NCI-H82 treated with DMSO at 0.1 percent for 48 hours (cell line): ENCODE measurements around the gene PCCA.
A peak's percentile ranks its signal among the peaks of the same experiment; 100 is the strongest.
"Not testable (repeated sequence)": the region's sequence is repeated elsewhere in the genome, so short reads cannot be mapped to it uniquely, and the experiment has no call there.

Experiments used
- DNase-seq: peaks from one replicate; lab custom pipeline; 2025; ENCODE audit not compliant: unreplicated experiment; lab: John Stamatoyannopoulos, UW

The PCCA gene

DNA sequence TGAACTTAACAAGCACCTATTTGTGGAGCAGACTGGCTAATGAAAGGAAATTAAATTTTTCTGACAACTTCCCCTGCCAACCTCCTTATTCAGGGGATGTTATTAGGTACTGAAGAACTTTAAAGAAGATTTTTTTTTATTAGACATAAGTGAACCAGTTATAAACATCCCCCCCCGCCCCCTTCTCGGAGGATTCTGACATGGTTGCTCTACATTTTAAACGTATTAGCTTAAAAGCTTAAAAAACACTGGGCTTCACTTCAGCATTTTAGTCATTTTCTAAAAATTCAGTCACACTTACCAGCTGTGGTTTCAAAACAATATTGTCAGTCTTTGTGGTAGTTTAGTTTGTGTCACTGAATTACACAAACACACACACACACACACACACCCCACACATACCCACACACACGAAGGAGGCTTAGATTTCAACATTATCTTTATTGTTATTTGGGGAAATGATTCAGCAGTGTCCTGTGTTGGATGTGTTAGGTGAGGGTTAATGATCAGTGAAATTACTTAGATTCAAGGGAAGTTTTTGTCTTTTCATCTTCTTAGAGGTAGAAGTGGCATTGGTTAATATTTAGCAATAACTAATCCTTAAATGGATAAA, 145.7 kb downstream of the PCCA start:
- DNase-seq, result no peak

GRCh38 chr13:100235311-100235901, 146.5 kb downstream of the PCCA start:
- peak; percentile 13 for DNase-seq

GRCh38 chr13:100240109-100240779, 151.4 kb downstream of the PCCA start:
- DNase-seq, result no peak

DNA sequence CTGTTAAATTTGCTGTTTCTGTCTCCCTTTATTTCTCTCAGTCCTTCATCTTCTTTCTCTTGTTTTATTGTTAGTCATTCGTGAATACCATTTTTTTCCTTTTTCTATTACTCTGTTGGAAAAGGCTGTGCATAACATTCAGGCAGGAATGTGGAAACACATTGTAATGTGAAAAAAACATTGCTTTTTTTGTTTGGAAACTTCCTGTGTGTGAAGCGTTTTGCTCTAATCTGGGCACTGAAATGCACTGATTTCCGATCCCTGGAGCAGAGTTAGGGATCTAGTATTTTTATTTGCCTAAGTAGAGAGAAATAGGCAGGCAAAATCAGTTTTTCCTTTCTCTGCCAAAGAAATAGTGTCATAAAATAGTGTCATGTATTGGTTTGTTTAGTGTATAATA, 155.5 kb downstream of the PCCA start:
- no peak for DNase-seq

- DNase-seq, result no peak
These were observed 156.2 kb downstream of the PCCA start for GRCh38 chr13:100245104-100245503.

DNA sequence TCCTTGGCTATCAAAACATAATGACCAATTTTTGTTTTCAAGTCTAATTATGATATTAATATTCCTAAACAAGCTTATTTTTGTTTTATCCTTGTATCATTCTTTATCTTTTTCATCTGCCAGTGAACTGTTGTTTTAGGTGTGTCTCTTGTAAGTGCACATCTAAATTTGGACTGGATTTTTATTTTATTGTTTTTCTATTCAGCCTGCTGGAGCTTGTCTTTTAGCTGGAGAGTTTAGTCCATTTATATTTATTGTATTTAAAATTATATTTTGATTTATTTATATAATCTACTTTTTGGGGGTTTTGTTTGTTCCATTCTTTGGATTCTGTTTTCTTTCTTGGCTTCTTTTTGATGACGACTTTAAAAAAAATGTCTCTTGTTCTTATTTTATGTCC, 159.0 kb downstream of the PCCA start:
- DNase-seq, result no peak

- no peak for DNase-seq
These were observed 165.1 kb downstream of the PCCA start for GRCh38 chr13:100254002-100254401.

DNA sequence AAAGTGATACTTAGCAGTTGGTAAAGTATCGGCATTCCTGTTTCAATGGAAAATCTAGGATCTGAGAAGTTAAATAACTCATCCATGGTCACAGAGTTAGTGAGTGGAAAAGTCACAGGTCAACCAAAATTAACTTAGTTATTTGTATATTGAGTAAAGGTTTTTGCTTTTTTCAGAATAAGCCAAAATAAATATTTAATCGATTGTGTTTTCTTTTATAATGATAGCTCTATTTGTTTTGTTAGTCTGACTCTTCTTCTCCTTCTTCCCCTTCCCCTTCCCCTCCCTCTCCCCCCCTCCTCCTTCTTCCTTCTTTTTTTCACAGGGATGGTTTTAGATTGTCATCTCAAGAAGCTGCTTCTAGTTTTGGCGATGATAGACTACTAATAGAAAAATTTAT, 173.5 kb downstream of the PCCA start:
- no peak for DNase-seq

DNA sequence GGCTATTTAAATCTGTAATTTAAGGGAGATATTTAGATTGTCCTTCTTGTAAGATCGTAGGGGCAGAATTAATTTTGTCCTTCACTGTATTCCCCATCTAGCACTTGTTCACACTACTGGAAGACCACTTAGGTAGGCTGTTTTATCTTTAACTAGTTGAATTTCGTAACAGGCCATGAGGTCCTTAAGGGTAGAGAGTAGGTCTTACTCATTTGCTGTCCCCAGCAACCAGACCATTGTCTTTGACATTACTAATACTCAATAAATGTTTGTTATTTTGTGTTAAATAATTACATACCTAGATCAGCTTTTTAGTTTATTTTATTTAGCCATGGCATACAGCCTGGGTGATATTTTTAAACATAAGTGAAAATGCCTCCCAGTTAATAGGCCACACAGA, 177.1 kb downstream of the PCCA start:
- DNase-seq, result no peak

GRCh38 chr13:100269837-100270236, 180.9 kb downstream of the PCCA start:
- DNase-seq, result no peak

DNA sequence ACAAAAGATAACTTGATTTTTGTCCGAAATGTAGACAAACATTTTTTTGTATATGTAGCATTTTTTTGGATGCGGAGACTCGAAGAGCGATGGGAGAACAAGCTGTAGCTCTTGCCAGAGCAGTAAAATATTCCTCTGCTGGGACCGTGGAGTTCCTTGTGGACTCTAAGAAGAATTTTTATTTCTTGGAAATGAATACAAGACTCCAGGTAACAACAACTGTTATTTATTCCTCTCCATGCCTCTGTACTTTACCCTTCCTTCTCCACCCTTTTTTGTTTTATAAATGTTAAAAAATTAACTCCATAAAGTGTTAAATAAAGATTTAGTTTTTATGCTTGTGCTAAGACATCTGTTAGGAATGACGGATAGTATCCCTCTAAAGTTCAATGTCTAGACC, 184.2 kb downstream of the PCCA start:
- DNase-seq, result no peak

DNA sequence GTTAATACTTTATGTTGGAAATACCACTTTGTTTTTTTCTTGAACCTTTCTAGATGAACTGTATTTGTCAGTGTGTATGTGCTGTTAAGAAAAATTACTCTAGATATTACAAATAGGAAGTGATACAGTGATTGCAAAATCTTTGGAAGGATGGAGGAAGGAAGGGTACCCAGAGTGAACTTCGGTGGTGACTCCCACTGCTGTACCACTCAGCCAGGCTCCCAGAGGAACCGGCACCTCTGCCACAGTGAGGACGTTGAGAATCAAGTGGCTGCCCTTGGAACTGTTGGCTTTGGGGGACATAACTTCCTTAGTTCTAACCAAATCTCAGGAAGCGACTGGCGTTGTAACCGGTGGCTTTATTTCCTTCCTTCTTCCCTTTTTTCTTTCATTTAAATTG, 184.7 kb downstream of the PCCA start:
- no peak for DNase-seq

DNA sequence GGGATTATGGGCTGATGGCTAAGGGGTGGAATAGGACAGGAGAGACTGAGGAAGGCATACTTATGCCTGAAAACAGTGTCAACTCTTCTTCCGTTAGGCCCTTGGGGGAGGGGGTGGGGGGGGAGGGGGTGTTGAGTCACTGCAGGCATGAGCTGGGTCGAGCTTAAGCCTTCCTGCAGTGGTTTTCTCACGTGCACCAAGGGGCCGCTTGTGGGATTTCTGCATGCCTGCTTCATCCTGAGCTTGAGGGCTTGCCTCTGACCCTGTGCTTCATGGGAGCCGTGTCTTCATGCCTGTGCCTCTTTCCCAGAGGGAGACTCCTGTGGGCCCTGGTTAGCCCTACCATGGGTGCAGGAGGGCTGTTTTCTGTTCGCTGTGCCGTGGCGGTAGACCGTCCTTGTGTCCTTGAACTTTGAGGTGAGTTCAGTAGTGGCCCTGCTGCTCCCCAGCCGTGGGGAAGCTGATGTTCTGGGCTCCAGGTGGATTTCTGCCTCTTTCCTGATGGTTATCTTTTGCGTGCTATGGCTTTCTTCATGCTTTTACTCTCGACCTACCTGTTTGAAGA, 186.1 kb downstream of the PCCA start:
- DNase-seq, result no peak

DNA sequence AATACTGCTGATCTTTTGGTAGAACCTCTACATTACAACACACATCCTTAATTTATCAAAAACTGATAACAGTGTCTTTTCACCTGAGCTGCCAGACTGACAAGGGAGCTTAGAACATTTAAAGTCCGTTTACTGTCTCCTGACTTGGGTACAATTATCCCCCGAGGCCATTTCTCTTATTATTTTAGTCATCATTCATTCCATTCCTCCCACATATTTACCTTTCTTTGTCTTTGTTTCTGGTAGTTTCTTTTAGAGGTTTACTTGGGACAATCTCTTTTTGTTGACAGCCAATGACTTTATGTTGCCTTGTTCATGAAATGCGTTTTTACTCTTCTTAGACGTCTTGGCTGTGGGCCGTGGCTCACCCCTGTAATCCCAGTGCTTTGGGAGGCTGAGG, 186.9 kb downstream of the PCCA start:
- DNase-seq, result no peak

DNA sequence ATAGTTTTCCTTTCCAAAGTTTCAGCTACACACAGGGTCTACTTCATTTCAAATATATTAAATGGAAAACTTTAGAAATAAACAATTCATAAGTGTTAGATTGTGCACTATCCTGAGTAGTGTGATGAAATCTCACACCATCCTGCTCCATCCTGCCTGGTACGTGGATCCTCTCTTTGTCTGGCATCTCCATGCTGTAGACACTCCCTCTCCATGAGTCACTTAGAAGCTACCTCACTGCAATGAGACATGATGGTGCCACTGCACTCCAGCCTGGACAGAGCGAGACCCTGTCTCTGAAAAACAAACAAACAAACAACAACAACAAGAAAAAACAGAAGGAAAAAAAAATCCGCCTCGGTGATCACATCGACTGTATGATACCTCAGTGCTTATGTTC, 191.8 kb downstream of the PCCA start:
- DNase-seq, result no peak

DNA sequence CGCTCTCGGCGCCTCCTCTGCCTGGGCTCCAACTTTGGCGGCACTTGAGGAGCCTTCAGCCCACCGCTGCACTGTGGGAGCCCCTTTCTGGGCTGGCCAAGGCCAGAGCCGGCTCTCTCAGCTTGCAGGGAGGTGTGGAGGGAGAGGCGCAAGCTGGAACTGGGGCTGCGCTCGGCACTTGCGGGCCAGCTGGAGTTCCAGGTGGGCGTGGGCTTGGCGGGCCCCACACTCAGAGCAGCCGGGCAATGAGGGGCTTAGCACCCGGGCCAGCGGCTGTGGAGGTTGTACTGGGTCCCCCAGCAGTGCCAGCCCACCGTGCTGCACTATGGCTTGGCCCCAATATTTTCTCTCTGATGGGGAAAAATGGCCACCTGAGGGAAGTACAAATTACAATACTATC, 193.4 kb downstream of the PCCA start:
- not testable (repeated sequence) for DNase-seq

- DNase-seq, result no peak
These were observed 201.4 kb downstream of the PCCA start for GRCh38 chr13:100290165-100290801.

GRCh38 chr13:100291624-100292023, 202.7 kb downstream of the PCCA start:
- no peak for DNase-seq

DNA sequence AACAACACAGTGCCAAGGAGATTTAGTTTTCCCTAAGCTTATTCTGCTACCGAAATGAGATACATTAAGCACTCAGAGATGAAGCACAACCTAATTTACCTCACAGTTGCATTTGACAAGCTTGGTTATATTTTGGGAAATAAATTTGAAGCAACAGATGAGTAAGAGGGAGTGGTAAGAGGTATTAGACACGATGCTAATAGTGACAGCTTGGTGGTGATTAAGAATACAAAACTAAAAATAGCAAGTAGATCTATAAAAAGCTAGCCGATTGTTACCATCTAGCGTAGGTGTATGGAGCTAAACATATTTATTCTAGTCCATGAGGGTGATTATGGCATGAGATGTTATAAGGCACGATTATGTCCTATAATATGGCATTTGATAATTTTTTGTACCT, 208.5 kb downstream of the PCCA start:
- no peak for DNase-seq

GRCh38 chr13:100298116-100298681, 209.3 kb downstream of the PCCA start:
- peak; percentile 68 for DNase-seq

- no peak for DNase-seq
These were observed 209.8 kb downstream of the PCCA start for GRCh38 chr13:100298691-100299090.

GRCh38 chr13:100300243-100300642, 211.3 kb downstream of the PCCA start:
- DNase-seq, result peak; percentile 53
